Measurements from ENCODE around the gene DCDC1. TPM values are rescaled to one million over a fixed set of nuclear protein-coding genes. Genes with fewer than 3 reads are reported as not detected.

The DCDC1 gene
- total RNA-seq, 1 experiment from 2014 or later = 0.58 TPM

DNA sequence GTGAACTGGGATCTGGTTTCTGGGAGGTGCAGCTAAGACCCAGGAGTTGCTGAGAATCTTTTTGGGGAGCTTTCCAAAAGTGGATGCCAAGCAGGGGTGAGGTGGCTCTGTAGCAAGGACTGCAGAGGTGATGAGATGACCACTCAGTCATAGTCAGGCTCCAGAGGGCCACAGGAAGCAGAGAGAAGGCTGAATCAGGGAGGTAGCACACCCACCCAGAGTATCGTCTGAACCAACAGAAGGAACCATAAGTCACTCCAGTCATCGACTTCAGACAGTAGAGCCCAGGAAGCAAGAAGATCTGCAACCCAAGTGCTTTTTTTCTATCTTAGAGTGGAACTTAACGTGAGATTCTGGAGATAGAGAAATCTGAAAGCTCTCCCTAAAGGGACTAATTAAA, 447.7 kb downstream of the DCDC1 start:
- TF ChIP-seq, protein P1, sequence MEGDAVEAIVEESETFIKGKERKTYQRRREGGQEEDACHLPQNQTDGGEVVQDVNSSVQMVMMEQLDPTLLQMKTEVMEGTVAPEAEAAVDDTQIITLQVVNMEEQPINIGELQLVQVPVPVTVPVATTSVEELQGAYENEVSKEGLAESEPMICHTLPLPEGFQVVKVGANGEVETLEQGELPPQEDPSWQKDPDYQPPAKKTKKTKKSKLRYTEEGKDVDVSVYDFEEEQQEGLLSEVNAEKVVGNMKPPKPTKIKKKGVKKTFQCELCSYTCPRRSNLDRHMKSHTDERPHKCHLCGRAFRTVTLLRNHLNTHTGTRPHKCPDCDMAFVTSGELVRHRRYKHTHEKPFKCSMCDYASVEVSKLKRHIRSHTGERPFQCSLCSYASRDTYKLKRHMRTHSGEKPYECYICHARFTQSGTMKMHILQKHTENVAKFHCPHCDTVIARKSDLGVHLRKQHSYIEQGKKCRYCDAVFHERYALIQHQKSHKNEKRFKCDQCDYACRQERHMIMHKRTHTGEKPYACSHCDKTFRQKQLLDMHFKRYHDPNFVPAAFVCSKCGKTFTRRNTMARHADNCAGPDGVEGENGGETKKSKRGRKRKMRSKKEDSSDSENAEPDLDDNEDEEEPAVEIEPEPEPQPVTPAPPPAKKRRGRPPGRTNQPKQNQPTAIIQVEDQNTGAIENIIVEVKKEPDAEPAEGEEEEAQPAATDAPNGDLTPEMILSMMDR (conservative IDR thresholded peaks at IDR 0.05; ENCODE audit: low read depth, low read length) = no peak
- TF ChIP-seq EZH2 (IDR thresholded peaks at IDR 0.05; ENCODE audit: borderline replicate concordance, low read depth, low read length, poor library complexity, severe bottlenecking) = no peak
- CTCF ChIA-PET = no interaction called here
- intact Hi-C loops (cut with micrococcal nuclease; ENCODE audit: unreplicated experiment) = no loop called here
- Histone ChIP-seq H3K4me3 (ENCODE audit: low read depth, low read length, poor library complexity, severe bottlenecking) (no peak overlapping the region), H3K36me3 (ENCODE audit: insufficient read depth, low read length, poor library complexity, severe bottlenecking) (no peaks in the 10 kb centered on the region), H3K9me3 (ENCODE audit: low read depth, low read length, poor library complexity, severe bottlenecking) (no peaks in the 10 kb centered on the region), H3K27ac (ENCODE audit: low read depth, low read length, poor library complexity, severe bottlenecking) (no peak overlapping the region), H3K4me1 (ENCODE audit: insufficient read depth, low read length, poor library complexity, severe bottlenecking) (no peaks in the 10 kb centered on the region), H3K27me3 (replicated peaks; ENCODE audit: insufficient read depth, low read depth, low read length, poor library complexity) (peaks cover 23% of the 10 kb centered on the region)
- DNase-seq (ENCODE audit: low spot score) = no peak
- POLR2A ChIA-PET (ENCODE audit: low non-redundant PET) = no interaction called here
- no TSS peak for BruUV-seq (replicated peaks)

DNA sequence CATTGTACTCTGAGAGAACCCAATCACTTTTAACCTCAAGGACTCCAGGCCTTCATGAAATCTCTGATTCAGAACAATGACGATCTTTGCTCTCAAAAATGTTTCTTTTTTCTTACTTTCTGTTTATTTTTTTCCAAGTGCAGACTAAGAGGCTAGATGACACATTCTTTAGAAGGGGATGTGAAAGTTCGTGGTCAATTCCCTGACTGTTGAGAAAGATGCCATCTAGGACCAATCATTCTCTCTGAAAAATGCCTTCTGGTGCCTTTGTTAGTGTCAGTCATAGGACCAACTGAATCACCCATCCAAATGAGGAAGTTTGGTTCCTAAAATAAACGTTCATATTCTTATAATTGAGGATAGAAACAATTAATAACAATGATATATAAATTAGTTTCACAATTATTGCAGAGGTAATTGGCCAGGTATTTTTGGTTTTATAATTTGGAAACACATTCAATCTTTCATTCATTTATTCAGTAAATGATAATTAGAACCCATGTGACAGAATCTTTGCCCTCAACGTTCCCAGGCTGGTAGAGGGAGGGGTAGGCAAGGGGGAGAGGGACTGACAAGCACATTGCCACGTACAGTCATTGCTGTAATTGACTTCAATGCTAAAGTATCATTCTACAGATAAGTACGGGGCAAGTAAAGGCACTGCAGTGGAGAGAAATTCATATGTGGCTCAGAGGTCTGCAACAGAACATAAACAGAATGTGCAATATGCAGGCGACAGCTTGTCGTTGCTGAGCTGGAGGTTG, 450.0 kb downstream of the DCDC1 start:
- Histone ChIP-seq H3K36me3 (ENCODE audit: insufficient read depth, low read length, poor library complexity, severe bottlenecking) (no peaks in the 10 kb centered on the region), H3K27me3 (replicated peaks; ENCODE audit: insufficient read depth, low read depth, low read length, poor library complexity) (peaks cover 34% of the 10 kb centered on the region), H3K4me1 (ENCODE audit: insufficient read depth, low read length, poor library complexity, severe bottlenecking) (no peaks in the 10 kb centered on the region), H3K4me3 (ENCODE audit: low read depth, low read length, poor library complexity, severe bottlenecking) (no peak overlapping the region), H3K9me3 (ENCODE audit: low read depth, low read length, poor library complexity, severe bottlenecking) (no peaks in the 10 kb centered on the region), H3K27ac (ENCODE audit: low read depth, low read length, poor library complexity, severe bottlenecking) (no peak overlapping the region)
- TF ChIP-seq, protein P1 (conservative IDR thresholded peaks at IDR 0.05; ENCODE audit: low read depth, low read length) = no peak
- no peak for TF ChIP-seq EZH2 (IDR thresholded peaks at IDR 0.05; ENCODE audit: borderline replicate concordance, low read depth, low read length, poor library complexity, severe bottlenecking)
- no peak for DNase-seq (ENCODE audit: low spot score)
- intact Hi-C loops (cut with micrococcal nuclease; ENCODE audit: unreplicated experiment) = loop anchor here (5.0 to 10.0 kb wide), 5 partner anchors 332 to 1572 kb away; partner anchors contain the start of gene MPPED2
- ChIA-PET POLR2A (ENCODE audit: low non-redundant PET) (no interaction called here), CTCF (no interaction called here)
- no TSS peak for BruUV-seq (replicated peaks)

DNA sequence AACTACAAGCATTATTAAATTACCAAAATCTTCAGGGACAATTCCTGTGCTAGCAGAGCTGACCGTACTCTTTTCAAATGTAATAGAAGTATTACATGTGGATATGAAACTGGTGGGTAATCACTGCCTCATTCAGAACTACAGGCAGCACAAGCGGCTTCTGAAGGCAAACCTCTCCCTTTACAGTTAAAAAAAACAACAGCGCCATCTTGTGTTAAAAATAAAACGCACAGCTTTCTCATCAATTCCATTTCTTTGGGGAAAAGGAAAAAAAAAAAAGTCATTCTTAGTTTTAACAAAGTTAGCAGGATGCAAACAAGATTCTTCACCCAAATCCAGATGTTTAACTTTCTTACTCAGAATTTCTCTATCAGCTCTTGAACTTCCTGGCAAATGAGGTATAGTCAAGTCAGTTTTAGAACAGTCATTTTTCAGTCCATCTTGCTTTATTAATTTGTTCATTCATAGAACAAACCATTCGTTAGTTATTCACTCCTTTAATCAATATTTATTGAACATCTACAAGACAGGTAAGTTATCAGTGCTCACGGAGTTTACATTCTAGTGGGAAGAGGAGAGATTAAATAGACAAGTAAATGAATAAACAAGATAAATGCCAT, 451.6 kb downstream of the DCDC1 start:
- no peaks in the 10 kb centered on the region for H3K36me3 ChIP-seq (ENCODE audit: insufficient read depth, low read length, poor library complexity, severe bottlenecking)
- H3K4me1 ChIP-seq (ENCODE audit: insufficient read depth, low read length, poor library complexity, severe bottlenecking) = no peaks in the 10 kb centered on the region
- ChIA-PET POLR2A (ENCODE audit: low non-redundant PET) (no interaction called here), CTCF (interaction anchor here (0.6 to 1.2 kb wide), 9 partner anchors 45 to 1486 kb away, joined by 3 to 6 read pairs (median 3); no protein-coding TSS in a partner anchor)
- H3K9me3 ChIP-seq (ENCODE audit: low read depth, low read length, poor library complexity, severe bottlenecking) = no peaks in the 10 kb centered on the region
- intact Hi-C loops (cut with micrococcal nuclease; ENCODE audit: unreplicated experiment) = loop anchor here (1.0 to 10.0 kb wide), 8 partner anchors 331 to 1571 kb away; partner anchors contain the start of gene MPPED2
- TF ChIP-seq, protein P1 (conservative IDR thresholded peaks at IDR 0.05; ENCODE audit: low read depth, low read length) = peak; percentile 99
- TF ChIP-seq EZH2 (IDR thresholded peaks at IDR 0.05; ENCODE audit: borderline replicate concordance, low read depth, low read length, poor library complexity, severe bottlenecking) = no peak
- H3K27me3 ChIP-seq (replicated peaks; ENCODE audit: insufficient read depth, low read depth, low read length, poor library complexity) = peaks cover 28% of the 10 kb centered on the region
- BruUV-seq (replicated peaks) = no TSS peak
- no peak overlapping the region for H3K27ac ChIP-seq (ENCODE audit: low read depth, low read length, poor library complexity, severe bottlenecking)
- H3K4me3 ChIP-seq (ENCODE audit: low read depth, low read length, poor library complexity, severe bottlenecking) = no peak overlapping the region
- DNase-seq (ENCODE audit: low spot score) = peak; percentile 93

Data from A673 (cell line).